ENCODE measurements around the gene HNRNPDL. TPM values are rescaled to one million over a fixed set of nuclear protein-coding genes. Genes with fewer than 3 reads are reported as not detected.

Gene HNRNPDL
- total and polyA plus RNA-seq, 2 experiments from 2014 or later, result 243 to 354 TPM

- TF ChIP-seq, protein P1, sequence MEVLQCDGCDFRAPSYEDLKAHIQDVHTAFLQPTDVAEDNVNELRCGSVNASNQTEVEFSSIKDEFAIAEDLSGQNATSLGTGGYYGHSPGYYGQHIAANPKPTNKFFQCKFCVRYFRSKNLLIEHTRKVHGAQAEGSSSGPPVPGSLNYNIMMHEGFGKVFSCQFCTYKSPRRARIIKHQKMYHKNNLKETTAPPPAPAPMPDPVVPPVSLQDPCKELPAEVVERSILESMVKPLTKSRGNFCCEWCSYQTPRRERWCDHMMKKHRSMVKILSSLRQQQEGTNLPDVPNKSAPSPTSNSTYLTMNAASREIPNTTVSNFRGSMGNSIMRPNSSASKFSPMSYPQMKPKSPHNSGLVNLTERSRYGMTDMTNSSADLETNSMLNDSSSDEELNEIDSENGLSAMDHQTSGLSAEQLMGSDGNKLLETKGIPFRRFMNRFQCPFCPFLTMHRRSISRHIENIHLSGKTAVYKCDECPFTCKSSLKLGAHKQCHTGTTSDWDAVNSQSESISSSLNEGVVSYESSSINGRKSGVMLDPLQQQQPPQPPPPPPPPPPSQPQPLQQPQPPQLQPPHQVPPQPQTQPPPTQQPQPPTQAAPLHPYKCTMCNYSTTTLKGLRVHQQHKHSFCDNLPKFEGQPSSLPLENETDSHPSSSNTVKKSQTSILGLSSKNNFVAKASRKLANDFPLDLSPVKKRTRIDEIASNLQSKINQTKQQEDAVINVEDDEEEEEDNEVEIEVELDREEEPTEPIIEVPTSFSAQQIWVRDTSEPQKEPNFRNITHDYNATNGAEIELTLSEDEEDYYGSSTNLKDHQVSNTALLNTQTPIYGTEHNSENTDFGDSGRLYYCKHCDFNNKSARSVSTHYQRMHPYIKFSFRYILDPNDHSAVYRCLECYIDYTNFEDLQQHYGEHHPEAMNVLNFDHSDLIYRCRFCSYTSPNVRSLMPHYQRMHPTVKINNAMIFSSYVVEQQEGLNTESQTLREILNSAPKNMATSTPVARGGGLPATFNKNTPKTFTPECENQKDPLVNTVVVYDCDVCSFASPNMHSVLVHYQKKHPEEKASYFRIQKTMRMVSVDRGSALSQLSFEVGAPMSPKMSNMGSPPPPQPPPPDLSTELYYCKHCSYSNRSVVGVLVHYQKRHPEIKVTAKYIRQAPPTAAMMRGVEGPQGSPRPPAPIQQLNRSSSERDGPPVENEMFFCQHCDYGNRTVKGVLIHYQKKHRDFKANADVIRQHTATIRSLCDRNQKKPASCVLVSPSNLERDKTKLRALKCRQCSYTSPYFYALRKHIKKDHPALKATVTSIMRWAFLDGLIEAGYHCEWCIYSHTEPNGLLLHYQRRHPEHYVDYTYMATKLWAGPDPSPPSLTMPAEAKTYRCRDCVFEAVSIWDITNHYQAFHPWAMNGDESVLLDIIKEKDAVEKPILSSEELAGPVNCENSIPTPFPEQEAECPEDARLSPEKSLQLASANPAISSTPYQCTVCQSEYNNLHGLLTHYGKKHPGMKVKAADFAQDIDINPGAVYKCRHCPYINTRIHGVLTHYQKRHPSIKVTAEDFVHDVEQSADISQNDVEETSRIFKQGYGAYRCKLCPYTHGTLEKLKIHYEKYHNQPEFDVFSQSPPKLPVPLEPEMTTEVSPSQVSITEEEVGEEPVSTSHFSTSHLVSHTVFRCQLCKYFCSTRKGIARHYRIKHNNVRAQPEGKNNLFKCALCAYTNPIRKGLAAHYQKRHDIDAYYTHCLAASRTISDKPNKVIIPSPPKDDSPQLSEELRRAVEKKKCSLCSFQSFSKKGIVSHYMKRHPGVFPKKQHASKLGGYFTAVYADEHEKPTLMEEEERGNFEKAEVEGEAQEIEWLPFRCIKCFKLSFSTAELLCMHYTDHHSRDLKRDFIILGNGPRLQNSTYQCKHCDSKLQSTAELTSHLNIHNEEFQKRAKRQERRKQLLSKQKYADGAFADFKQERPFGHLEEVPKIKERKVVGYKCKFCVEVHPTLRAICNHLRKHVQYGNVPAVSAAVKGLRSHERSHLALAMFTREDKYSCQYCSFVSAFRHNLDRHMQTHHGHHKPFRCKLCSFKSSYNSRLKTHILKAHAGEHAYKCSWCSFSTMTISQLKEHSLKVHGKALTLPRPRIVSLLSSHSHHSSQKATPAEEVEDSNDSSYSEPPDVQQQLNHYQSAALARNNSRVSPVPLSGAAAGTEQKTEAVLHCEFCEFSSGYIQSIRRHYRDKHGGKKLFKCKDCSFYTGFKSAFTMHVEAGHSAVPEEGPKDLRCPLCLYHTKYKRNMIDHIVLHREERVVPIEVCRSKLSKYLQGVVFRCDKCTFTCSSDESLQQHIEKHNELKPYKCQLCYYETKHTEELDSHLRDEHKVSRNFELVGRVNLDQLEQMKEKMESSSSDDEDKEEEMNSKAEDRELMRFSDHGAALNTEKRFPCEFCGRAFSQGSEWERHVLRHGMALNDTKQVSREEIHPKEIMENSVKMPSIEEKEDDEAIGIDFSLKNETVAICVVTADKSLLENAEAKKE (CRISPR knock-in tag; IDR thresholded peaks at IDR 0.05), result no peak
- TF ChIP-seq JUNB (IDR thresholded peaks at IDR 0.05; ENCODE audit: unreplicated experiment) (no peak), EZH2 (IDR thresholded peaks at IDR 0.05; ENCODE audit: low read depth, unreplicated experiment) (no peak)
Measured at GRCh38 chr4:82458729-82459128, 28.5 kb upstream of the HNRNPDL start (continued).

- no peak overlapping the region for H2AFZ ChIP-seq
- no peaks in the 10 kb centered on the region for H3K9me3 Mint-ChIP-seq
- H3K9me2 ChIP-seq (ENCODE audit: insufficient read depth), result no peaks in the 10 kb centered on the region
- peaks cover 36% of the 10 kb centered on the region; the same call in 1 of the 2 replicates for H4K20me1 ChIP-seq (replicated peaks; ENCODE audit: insufficient read depth)
- no peak for ATAC-seq
- H3K4me1 ChIP-seq (ENCODE audit: insufficient read depth), result 0 out of 2 replicates have a peak, but pooled peaks cover 9% of the 10 kb centered on the region
- peaks cover 39% of the 10 kb centered on the region for H3K36me3 ChIP-seq (ENCODE audit: insufficient read depth)
- H3K27me3 Mint-ChIP-seq (ENCODE audit: insufficient read depth, low read depth, poor library complexity), result peaks cover 7% of the 10 kb centered on the region
- no peak overlapping the region for H3K4me3 Mint-ChIP-seq
- no peak for DNase-seq (ENCODE audit: low spot score)
- H3K27ac ChIP-seq (ENCODE audit: low read depth), result no peak overlapping the region
- H3K79me2 ChIP-seq (replicated peaks; ENCODE audit: insufficient read depth), result peaks cover 31% of the 10 kb centered on the region
- H3K27me3 ChIP-seq (ENCODE audit: insufficient read depth), result no peaks in the 10 kb centered on the region
- no peak overlapping the region for H3K4me2 ChIP-seq
- H3K4me3 ChIP-seq, result no peak overlapping the region
- H3K4me1 Mint-ChIP-seq, result peaks cover 7% of the 10 kb centered on the region; the same call in 2 of the 3 replicates
- H3K27ac Mint-ChIP-seq, result no peak overlapping the region
- H3K36me3 Mint-ChIP-seq (ENCODE audit: low read depth), result peaks cover 81% of the 10 kb centered on the region
- peaks cover 6% of the 10 kb centered on the region; the same call in 1 of the 2 replicates for H3F3A ChIP-seq (replicated peaks; ENCODE audit: low read depth)
- TF ChIP-seq ZNF114 (CRISPR knock-in tag; IDR thresholded peaks at IDR 0.05), result no peak
- TF ChIP-seq, protein P2, sequence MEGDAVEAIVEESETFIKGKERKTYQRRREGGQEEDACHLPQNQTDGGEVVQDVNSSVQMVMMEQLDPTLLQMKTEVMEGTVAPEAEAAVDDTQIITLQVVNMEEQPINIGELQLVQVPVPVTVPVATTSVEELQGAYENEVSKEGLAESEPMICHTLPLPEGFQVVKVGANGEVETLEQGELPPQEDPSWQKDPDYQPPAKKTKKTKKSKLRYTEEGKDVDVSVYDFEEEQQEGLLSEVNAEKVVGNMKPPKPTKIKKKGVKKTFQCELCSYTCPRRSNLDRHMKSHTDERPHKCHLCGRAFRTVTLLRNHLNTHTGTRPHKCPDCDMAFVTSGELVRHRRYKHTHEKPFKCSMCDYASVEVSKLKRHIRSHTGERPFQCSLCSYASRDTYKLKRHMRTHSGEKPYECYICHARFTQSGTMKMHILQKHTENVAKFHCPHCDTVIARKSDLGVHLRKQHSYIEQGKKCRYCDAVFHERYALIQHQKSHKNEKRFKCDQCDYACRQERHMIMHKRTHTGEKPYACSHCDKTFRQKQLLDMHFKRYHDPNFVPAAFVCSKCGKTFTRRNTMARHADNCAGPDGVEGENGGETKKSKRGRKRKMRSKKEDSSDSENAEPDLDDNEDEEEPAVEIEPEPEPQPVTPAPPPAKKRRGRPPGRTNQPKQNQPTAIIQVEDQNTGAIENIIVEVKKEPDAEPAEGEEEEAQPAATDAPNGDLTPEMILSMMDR (conservative IDR thresholded peaks at IDR 0.05; ENCODE audit: low read depth in 2 of 2), result no peak
- TF ChIP-seq, protein P3, sequence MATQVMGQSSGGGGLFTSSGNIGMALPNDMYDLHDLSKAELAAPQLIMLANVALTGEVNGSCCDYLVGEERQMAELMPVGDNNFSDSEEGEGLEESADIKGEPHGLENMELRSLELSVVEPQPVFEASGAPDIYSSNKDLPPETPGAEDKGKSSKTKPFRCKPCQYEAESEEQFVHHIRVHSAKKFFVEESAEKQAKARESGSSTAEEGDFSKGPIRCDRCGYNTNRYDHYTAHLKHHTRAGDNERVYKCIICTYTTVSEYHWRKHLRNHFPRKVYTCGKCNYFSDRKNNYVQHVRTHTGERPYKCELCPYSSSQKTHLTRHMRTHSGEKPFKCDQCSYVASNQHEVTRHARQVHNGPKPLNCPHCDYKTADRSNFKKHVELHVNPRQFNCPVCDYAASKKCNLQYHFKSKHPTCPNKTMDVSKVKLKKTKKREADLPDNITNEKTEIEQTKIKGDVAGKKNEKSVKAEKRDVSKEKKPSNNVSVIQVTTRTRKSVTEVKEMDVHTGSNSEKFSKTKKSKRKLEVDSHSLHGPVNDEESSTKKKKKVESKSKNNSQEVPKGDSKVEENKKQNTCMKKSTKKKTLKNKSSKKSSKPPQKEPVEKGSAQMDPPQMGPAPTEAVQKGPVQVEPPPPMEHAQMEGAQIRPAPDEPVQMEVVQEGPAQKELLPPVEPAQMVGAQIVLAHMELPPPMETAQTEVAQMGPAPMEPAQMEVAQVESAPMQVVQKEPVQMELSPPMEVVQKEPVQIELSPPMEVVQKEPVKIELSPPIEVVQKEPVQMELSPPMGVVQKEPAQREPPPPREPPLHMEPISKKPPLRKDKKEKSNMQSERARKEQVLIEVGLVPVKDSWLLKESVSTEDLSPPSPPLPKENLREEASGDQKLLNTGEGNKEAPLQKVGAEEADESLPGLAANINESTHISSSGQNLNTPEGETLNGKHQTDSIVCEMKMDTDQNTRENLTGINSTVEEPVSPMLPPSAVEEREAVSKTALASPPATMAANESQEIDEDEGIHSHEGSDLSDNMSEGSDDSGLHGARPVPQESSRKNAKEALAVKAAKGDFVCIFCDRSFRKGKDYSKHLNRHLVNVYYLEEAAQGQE (IDR thresholded peaks at IDR 0.05; ENCODE audit: unreplicated experiment), result no peak
- no peak for TF ChIP-seq STAT1 (IDR thresholded peaks at IDR 0.05; ENCODE audit: unreplicated experiment)
- no peak for TF ChIP-seq NANOG (IDR thresholded peaks at IDR 0.05; ENCODE audit: borderline replicate concordance)
Measured at GRCh38 chr4:82457266-82457665, 27.0 kb upstream of the HNRNPDL start.

All from GM23338 (cell line).